Pancreas (tissue), 10 donors: ENCODE results near the gene RHEX. TPM values are rescaled to one million over a fixed set of nuclear protein-coding genes. Genes with fewer than 3 reads are reported as not detected.
A peak's percentile ranks its signal among the peaks of the same experiment; 100 is the strongest.

Experiments
- ATAC-seq, 4 donors: fragments of 200-7000 bp; cut with Tn5 transposase; one replicate each; pipeline versions ENCODE4 v1.8.0 to v1.9.1; 2020; ENCODE audit warnings: mild to moderate bottlenecking in 4 of 4, moderate library complexity in 4 of 4
- DNase-seq, 6 donors: peaks; one replicate each; pipeline ENCODE4 v3.0.0-alpha.2; 2020
- FAIRE-seq: peaks from 2 replicates; lab custom pipeline; 2012; peaks lifted over from hg19 to GRCh38; lab: Jason Lieb, UNC
- H3K27ac ChIP-seq, 4 donors: fragments of 200-600 bp; sonication (generic); 1 replicate in 3 of 4; 2 replicates in 1 of 4; pipeline versions ENCODE4 v1.5.0 to v1.8.0; 2020
- H3K27me3 ChIP-seq, 4 donors: fragments of 200-600 bp; one replicate each; pipeline ENCODE4 v1.8.0; 2021
- H3K36me3 ChIP-seq, 3 donors: fragments of 200-600 bp; sonication (generic) in 1 of 3; one replicate each; pipeline versions ENCODE4 v1.5.0 to v1.8.0; 2020 to 2021
- H3K4me1 ChIP-seq, 3 donors: fragments of 200-600 bp; one replicate each; pipeline ENCODE4 v1.8.0; 2021
- H3K4me3 ChIP-seq, 4 donors: fragments of 200-600 bp; sonication (generic) in 2 of 4; one replicate each; pipeline versions ENCODE4 v1.5.0 to v1.8.0; 2020 to 2021
- H3K9me3 ChIP-seq, 4 donors: fragments of 200-600 bp; one replicate each; pipeline ENCODE4 v1.8.0; 2021
- CTCF ChIP-seq, 4 donors: fragments of 200-600 bp; sonication (generic) in 3 of 4; IDR thresholded peaks; one replicate each; pipeline versions ENCODE4 v1.5.0 to v1.8.0; 2021; ENCODE audit warnings: antibody characterized with exemption in 4 of 4
- WGBS, 2 donors: extraction: QIAGEN DNeasy Blood & Tissue Kit; methylation state at CpG; one replicate each; pipeline ENCODE4 v1.1.7; 2013; 5-methylcytosine and 5-hydroxymethylcytosine counted together
- intact Hi-C, 3 donors: fragments of 100-400 bp; cut with DNase I; formaldehyde crosslinking; loops; one replicate each; pipeline versions ENCODE4 v1.11.1 to v1.14.2; 2022
- polyA plus RNA-seq, 2 donors: library from polyadenylated mRNA; stranded (reverse); fragments of 200-250 nt; gene quantifications; one replicate each; pipeline ENCODE4 v1.2.3, GENCODE V29; 2013
- total RNA-seq, 6 donors: library from RNA; stranded (reverse); fragmentation: NEBNext Ultra II Directional in 4 of 6; extraction: Animal tissue kit (Norgen Biotek cat#: 25700) in 4 of 6; gene quantifications; one replicate each; pipeline versions ENCODE4 v1.2.1 to v1.2.4, GENCODE V29; 2021 to 2023
- donor health status: healthy with polysubstance abuse.
- donor health status: DM: no; HTN: no; CAD: no; lungs with moderate emphysema.
- donor health status: DM: no; HTN: no; CAD: no.
- donor health status: control.
- donor health status: control.
- donor health status: Bipolar disorder and iron deficiency.
- donor health status: DM: yes; HTN: yes; CAD: no.
- donor health status: DM: no; HTN: no; CAD: no.
- donor health status: DM: no; HTN: no; CAD: no.
- donor health status: DM: yes; HTN: yes; CAD: no.

Gene RHEX
- total and polyA plus RNA-seq, 8 donors = 0.35 to 2.3 (median 0.66) TPM

DNA sequence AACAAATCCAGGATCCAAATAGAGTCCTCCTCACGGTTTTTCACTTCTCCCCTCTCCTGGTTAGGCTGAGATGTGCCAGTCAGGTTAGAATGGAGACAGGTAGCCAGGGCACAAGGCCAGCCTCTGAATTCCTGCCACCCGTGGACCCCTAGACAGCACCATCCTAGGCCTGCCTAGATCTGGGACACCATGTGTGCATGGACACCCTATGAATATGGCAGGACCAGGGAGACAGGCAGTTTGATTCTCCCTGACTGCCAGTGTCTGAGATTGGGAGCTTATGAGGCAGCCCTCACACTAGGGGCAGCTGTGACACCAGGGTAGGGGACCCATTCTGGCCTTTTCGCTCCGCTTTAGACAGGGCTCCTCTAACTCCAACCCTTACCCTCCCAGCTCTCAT is 56.7 kb downstream of the RHEX start:
- H3K9me3 ChIP-seq = no peaks in the 10 kb centered on the region
- WGBS, 2 donors = 67 to 72% methylated on average over 4 of the region's 4 CpGs
- no peaks in the 10 kb centered on the region for H3K27me3 ChIP-seq
- H3K4me1 ChIP-seq = peaks cover 0 to 5% (median 4%) of the 10 kb centered on the region in 3 donors
- no peak for TF ChIP-seq CTCF (IDR thresholded peaks at IDR 0.05)
- H3K4me3 ChIP-seq = no peak overlapping the region
- no peak for FAIRE-seq
- DNase-seq = no peak
- no peak for ATAC-seq
- no peaks in the 10 kb centered on the region for H3K36me3 ChIP-seq
- no peak overlapping the region for H3K27ac ChIP-seq
- intact Hi-C loops = loop anchor here in 2 of 3 donors (5.0 to 10.0 kb wide), 3 partner anchors 72 to 185 kb away; no protein-coding TSS in a partner anchor

DNA sequence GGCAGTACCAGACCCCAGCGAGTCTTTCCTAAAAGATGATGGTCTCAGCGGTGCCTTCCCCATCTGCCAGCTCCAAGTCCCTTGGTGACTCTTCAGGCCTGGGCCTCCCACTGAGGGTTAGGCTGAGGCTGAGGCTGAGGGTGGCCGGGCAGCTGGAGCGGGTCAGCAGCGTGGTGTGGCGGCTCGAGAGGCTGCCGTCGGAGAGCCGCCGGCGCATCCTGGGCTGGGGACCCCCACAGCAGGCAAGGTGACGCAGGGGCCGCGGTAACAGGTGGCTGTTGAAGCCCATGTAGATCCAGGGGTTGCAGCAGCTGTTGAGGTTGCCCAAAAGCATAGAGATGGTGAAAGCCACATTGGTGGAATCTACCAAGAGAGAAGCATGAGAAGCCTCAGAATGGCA is 57.2 kb downstream of the RHEX start:
- Histone ChIP-seq H3K4me3 (no peak overlapping the region), H3K27ac (no peak overlapping the region), H3K36me3 (no peaks in the 10 kb centered on the region), H3K9me3 (no peaks in the 10 kb centered on the region), H3K27me3 (no peaks in the 10 kb centered on the region), H3K4me1 (peaks cover 0 to 5% (median 4%) of the 10 kb centered on the region in 3 donors)
- FAIRE-seq (no peak), ATAC-seq (no peak), DNase-seq (no peak)
- intact Hi-C loops = no loop called here
- no peak for TF ChIP-seq CTCF (IDR thresholded peaks at IDR 0.05)
- WGBS, 2 donors = 87 to 93% methylated on average over 15 of the region's 15 CpGs

DNA sequence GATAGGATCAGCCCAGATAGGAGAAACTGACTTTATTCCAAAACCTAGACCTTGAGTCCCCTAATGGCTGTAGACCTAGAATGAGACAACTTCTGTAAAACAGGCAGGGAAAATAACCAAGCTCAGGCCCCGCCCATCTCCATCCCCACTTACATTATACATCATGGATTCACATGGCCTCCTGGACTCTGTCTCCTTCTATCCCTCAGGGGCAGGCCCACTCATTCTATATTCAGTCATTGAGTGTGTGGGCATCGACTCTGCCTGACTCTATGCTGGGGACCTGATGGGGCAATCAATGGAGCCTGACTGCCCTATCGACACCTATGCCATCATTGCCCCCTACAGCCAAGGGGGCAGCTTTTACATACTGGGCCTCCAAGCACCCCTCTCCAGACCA is 57.8 kb downstream of the RHEX start:
- no peaks in the 10 kb centered on the region for H3K9me3 ChIP-seq
- peaks cover 0 to 5% (median 4%) of the 10 kb centered on the region in 3 donors for H3K4me1 ChIP-seq
- 90 to 96% methylated on average over 3 of the region's 3 CpGs for WGBS, 2 donors
- H3K27me3 ChIP-seq = no peaks in the 10 kb centered on the region
- H3K36me3 ChIP-seq = no peaks in the 10 kb centered on the region
- no peak for ATAC-seq
- no peak overlapping the region for H3K4me3 ChIP-seq
- no peak for DNase-seq
- TF ChIP-seq CTCF (IDR thresholded peaks at IDR 0.05) = no peak
- intact Hi-C loops = no loop called here
- no peak overlapping the region for H3K27ac ChIP-seq
- FAIRE-seq = no peak

DNA sequence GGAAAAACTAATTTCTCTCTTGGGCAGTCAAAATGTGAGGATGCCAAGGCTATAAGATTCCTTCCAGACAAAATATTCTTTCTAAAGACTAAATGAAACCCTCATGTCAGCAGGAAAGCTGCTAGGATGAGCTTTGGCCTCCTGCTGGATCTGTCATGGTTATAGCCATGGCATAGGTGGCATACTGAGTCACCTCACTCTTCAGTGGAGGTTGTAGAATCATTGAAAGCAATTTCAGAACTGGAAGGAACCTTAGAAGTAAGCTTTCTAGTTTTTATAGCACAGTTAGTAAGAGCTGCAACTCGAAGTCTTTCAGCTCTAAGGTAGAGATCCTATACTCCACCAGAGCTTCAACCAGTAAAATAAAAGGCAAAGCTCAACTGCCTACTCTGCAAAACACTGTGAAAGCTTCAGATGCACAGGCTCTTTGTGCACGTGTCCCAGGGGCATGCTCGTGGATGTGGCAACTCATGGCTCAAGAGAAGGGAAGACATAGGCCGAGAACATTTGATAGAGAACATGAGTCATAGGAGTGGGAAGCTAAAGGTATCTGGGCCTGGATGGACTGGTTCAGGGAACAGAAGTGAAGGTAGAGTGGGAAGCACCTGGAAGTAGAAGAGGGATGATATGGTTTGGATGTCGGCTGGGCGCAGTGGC is 58.4 kb downstream of the RHEX start:
- Histone ChIP-seq H3K4me3 (no peak overlapping the region), H3K27ac (no peak overlapping the region), H3K27me3 (no peaks in the 10 kb centered on the region), H3K9me3 (no peaks in the 10 kb centered on the region), H3K4me1 (peaks cover 0 to 5% (median 4%) of the 10 kb centered on the region in 3 donors), H3K36me3 (no peaks in the 10 kb centered on the region)
- ATAC-seq = no peak
- FAIRE-seq = no peak
- no peak for TF ChIP-seq CTCF (IDR thresholded peaks at IDR 0.05)
- intact Hi-C loops = no loop called here
- 79 to 86% methylated on average over 6 of the region's 6 CpGs for WGBS, 2 donors
- no peak for DNase-seq

GRCh38 chr1:206112600-206113301 is 59.8 kb downstream of the RHEX start:
- no peak for FAIRE-seq
- intact Hi-C loops = no loop called here

More at GRCh38 chr1:206112600-206113301, 59.8 kb downstream of the RHEX start:
- TF ChIP-seq CTCF (IDR thresholded peaks at IDR 0.05) = no peak
- no peaks in the 10 kb centered on the region for H3K36me3 ChIP-seq
- H3K9me3 ChIP-seq = no peaks in the 10 kb centered on the region
- peaks cover 0 to 8% (median 5%) of the 10 kb centered on the region in 3 donors for H3K4me1 ChIP-seq
- no peak overlapping the region for H3K4me3 ChIP-seq
- peak; percentile 63 to 87 (median 66) for DNase-seq
- peak; percentile 65 to 81 (median 76) for ATAC-seq
- 29 to 34% methylated on average over 9 of the region's 9 CpGs for WGBS, 2 donors
- peak overlapping the region in 2 of 4 donors; percentile 10 to 46 for H3K27ac ChIP-seq
- no peaks in the 10 kb centered on the region for H3K27me3 ChIP-seq
